GM21528 (cell line): ENCODE results near the gene C16orf89.
A peak's percentile ranks its signal among the peaks of the same experiment; 100 is the strongest.
"Not testable (repeated sequence)": the region's sequence is repeated elsewhere in the genome, so short reads cannot be mapped to it uniquely, and the experiment has no call there.

Experiments used
- ATAC-seq: cut with Tn5 transposase; IDR thresholded peaks from one replicate; pipeline ENCODE4 v1.9.1; 2021; ENCODE audit warnings: mild to moderate bottlenecking, moderate library complexity; ENCODE audit not compliant: unreplicated experiment, low FRiP score

Gene C16orf89

DNA sequence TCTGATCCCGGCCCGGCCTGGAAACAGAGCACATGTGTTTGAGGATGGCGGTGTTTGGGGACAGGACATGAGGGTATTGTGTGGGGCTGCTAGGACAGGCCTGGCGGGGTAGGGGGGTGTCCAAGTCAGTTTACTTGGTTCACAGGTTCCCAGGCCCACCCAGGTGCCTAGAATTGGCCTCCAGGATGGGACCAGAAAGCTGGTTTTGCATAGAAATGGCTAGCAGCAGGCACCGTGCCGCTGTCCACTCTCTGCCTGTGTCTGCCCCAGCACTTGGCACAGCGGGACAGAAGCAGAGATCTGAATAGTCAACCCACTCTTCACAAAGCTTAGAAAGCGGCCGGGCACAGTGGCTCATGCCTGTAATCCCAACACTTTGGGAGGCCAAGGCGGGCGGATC, 20.0 kb upstream of the C16orf89 start:
- not testable (repeated sequence) for ATAC-seq

DNA sequence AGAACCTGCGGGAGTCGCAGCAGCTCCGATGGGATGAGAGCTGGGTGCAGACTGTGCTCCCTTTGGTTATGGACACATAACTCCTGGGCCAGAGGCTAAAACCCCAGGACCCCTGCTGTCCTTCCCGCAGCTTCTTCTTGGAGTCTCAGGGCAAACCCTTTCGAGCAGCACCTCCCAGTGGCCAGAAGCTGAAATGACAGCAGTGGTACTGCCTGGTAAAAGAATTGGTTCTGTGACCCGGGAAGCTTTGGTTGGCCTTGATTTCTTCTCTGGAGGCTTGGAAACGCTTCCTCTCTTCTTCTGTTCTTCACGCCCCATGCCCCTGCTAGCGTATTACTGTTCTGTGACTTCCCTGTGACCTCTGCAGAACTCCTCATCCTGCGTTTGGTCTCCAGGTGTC, 19.0 kb upstream of the C16orf89 start:
- ATAC-seq = not testable (repeated sequence)

DNA sequence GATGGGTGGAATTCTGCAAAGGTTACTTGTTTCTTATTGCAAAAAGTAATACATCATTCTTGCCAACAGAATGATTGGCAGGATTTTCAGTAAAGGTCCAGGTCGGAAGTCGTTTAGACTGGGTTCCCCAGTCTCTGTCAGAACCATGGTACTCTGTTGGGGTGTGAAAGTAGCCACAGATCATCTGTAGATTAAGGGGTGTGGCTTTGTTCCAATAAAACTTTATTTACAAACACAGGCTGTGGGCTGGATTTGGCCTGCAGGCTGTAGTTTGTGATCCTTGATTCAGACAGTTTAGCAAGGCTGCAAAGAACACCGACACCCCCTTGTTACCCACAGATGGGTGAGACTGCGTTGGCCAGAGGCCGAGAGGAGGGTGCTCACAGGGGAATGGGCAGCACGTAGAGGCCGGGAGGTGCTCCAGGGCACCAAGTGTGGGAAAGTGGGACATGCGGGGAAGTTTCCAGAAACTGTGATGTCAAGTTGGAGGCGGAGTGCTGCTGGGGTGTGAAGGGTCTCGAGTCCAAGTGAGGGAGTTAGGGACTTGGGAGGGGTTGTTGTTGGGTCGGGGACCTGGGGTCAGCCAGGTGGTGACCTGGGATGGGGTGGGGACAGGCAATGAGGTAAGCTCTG, 18.5 kb upstream of the C16orf89 start:
- ATAC-seq = not testable (repeated sequence)

DNA sequence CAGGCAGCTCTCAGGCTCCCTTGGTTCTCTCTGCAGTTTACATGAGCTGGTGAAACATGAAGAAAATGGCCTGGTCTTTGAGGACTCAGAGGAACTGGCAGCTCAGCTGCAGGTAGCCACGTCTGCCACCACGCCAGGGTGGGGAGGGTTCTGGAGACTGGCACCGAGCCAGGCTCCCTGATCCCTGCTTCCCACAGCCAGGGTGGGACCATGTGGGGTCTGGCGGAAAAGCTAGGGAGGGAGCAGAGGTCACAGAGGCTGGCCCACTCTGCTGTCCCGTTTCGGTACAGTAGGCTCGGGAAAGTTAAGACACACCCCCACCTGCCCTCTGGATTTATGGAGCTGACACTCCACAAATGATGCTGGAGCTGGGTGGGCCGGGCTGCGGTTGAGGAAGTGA, 17.9 kb upstream of the C16orf89 start:
- ATAC-seq = not testable (repeated sequence)

DNA sequence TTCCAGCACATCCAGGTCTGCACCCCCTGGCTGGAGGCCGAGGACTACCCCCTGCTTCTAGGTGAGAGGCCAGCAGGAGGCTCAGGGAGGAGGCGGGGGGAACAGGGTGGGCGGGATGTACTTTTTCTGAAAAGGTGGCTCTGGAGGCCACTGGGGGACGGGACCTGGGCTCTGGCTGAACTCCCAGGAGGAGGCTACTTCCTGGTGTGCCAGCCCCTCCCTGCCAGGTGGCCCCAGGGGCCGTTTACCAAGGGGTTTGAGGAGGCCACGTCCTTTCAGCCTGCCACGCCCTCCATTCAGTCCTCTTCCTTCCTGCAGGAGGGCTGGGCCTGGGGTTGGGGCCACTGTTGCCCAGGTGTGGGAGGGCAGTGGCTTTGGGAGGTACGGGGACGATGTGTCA, 15.2 kb upstream of the C16orf89 start:
- ATAC-seq = not testable (repeated sequence)

DNA sequence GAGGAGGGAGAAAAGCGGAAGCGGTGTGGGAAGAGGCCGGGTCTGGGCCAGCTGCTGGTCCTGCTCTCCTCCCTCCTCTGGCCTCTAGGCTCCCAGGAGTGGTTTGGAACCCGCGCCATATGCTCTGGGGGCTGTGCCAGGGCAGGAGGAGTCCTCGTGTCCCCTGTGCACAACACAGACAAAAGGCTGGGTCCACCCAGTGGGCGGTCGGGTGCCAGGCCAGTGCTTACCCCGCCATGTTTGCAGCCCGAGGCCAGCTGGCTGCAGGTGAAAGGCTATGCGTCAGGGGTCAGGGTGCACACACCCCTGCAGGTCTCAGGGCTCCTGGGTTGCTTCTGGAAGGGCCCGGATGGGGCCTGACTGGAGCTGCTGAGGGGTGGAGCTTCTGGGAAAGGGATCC, 14.7 kb upstream of the C16orf89 start:
- not testable (repeated sequence) for ATAC-seq

DNA sequence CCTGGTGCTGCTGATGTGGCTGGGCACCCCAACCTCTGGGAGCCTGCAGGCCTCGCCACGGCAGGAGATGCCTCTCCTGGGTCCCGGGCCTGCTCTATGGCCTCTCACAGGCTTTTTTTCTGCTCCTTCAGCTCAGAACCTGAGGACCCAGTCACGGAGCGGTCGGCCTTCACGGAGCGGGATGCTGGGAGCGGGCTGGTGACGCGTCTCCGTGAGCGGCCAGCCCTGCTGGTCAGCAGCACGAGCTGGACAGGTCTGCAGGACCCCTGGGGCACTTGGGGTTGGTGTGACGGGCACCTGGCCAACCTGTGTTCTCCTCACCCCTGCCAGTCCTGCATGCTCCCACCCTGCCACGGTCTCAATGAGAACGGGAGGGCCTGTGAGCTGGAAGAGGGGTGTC, 12.9 kb upstream of the C16orf89 start:
- no peak for ATAC-seq

DNA sequence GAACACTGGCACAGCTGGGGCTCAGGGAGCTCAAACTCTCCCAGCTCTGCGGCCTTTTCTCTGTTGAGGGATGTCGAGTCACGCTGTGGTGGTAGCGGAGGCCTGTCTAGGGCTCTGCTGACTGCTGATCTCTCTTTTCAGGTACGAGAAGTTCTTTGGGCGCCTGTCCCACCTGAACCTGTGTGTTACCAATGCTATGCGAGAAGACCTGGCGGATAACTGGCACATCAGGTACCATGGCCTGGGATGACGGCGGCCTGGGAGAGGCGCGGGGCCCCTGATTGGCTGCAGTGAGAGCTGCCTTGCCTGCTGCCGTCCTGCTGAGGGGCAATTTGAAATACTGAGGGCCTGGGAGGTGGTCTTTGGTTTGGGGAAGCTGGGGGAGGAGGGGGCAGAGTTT, 11.5 kb upstream of the C16orf89 start:
- no peak for ATAC-seq

DNA sequence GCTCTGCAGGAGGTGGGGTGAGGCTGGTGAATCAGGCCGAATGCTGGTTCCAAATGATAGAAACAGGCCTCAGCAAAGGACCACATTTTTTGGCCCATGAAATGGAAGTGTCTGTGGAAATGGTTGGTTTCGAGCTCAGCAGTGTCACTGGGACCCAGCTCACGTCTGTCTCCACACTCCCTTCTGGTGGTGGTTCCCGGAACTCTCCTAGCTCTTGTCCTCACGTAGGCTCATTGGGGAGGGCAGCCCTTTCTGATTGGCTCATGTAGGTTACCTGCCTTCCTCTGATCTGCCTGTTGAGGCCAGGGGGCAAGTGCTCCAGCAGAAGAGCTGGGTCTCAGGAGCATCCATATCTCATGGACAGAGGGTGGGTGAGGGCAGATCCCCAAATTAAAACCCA, 9.9 kb upstream of the C16orf89 start:
- ATAC-seq = no peak

DNA sequence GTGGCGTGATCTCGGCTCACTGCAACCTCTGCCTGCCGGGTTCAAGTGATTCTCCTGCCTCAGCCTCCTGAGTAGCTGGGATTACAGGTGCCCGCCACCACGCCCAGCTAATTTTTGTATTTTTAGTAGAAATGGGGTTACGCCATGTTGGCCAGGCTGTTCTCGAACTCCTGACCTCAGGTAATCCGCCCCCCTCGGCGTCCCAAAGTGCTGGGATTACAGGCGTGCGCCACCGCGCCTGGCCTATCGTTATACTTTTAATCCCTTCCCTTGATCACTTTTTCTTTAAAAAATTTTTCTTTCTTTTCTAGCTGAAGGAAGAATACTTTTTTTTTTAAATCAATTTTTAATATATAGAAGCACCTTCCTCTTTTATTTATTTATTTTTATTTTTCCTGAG, 8.0 kb upstream of the C16orf89 start:
- ATAC-seq = not testable (repeated sequence)

DNA sequence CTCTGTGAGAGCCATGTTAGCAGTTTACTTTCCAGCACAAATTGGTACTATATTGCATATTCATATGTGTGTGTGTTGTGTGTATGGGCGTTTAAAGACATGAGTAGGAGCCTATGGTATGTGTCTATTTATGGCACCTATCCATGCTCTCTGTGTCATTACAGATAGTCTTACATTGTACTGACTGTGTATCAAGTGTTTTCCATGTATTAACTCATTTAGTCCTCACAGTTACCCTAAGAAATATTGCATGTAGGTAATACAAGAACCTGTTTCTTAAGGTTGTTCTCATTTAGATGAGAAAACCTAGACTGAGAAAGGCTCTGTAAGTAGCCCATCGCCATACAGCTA, 7.5 kb upstream of the C16orf89 start:
- ATAC-seq = no peak

DNA sequence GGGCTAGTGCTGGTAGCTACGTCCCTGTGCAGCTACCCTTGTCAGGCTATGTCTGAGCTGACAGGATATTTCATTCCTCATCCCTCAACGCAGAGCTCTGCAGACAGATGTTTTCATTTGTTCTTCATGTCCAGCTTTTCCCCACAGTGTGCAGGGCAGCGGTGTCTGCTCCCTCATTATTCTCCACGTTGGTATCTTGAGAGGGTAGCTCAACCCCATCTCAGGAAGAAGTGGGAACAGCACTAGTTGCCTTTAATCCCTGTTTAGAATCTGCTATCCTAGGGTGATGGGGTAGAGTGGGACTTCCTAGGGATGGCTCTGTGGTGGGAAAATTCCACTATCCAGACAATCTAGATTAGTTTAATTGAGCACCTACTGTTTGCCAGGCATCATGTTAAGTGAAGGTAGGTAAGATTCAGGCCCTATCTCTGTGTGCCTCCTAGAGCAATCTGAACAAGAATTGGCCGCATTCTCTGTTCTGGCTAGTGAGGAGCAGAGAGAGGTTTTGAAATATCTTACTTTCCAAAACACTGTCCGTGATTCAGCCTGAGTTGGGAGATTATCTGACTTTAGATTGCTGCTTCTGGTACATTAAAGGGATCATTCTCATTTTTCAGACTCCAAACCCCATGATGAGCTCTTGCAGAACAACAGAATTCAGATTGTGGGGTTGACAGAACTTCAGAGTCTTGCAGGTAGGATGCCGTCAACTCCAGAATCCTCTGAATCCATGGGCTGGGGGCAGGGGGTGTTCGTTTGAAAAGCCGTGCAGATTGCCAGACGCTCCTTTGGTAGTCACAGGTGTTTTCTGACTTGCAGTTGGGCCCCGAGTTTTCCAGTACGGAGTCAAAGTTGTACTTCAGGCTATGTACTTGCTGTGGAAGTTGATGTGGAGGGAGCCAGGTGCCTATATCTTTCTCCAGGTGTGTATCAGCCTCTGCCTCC, 6.8 kb upstream of the C16orf89 start:
- peak; percentile 4 for ATAC-seq

DNA sequence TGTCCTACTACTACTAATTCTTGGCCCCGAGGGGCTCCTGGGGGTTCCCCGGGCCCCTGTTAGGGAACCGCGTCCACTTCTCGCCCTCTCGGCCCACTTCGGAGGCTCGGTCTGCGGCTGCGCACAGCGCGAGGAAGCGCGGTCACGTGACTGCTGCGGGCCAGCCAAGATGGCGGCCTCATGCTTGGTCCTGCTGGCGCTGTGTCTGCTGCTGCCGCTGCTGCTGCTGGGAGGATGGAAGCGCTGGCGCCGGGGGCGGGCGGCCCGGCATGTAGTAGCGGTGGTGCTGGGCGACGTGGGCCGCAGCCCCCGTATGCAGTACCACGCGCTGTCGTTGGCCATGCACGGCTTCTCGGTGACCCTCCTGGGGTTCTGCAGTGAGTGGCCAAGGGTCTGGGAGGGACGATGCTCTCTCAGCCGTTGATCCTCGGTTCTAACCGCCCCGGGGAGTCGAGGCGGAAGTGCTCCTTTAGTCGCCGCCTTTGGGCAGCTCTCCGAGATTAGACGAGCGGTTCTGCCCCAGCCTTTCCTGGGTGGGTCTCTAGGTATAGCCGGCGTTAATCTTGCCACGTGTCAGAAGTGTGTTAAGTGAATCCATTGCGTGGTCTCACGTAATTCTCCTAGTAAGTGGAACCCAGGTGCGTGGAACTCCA, 6.1 kb upstream of the C16orf89 start, which contains the start of gene ALG1:
Gene ALG1, plus strand, starts transcription at position 163 of the 653 bp plus-strand sequence. Its CDS starts 7 bp downstream, at position 170.
- ATAC-seq = peak; percentile 88

DNA sequence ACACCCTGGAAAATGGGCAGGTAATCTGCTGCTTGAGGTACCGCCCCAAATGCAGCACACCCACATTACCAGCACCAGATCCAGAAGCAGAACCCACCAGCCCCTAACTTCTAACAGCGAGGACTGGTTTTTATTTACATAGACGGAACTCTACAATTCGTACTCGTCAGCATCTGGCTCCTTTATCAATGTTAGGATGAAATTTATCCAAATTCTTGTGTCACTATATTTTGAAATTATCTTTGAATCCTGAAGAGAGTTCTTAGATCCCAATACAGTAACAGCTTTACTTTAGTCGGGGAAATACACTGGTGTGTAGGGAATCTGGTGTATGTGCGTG, 5.6 kb upstream of the C16orf89 start:
- no peak for ATAC-seq

DNA sequence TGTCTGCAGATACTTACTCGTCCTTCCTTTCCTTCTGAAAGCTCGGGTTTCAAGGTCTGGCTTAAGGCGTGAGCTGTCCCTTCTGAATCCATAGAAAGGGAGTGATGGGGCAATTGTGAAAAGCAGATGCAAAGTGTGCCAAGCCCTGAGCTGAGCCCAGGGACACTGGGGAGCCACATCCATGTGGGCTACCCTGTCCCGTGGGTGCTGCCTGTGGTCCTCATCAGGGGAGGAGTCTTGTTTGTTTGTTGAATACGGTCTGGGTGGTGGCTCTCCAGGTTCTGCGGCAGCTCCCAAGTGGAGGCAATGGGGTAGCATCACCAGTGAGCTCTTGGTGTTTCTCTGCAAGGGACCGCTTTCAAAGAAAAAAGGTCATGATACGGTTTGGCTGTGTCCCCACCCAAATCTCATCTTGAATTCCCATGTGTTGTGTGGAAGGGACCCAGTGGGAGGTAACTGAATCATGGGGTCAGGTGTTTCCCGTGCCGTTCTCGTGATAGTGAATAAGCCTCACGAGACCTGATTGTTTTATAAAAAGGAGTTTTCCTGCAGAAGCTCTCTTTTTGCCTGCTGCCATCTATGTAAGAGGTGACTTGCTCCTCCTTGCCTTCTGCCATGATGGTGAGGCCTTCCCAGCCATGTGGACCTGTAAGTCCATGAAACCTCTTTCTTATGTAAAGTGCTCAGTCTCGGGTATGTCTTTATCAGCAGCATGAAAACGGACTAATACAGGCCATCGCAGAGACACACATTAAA, 4.9 kb upstream of the C16orf89 start:
- no peak for ATAC-seq

DNA sequence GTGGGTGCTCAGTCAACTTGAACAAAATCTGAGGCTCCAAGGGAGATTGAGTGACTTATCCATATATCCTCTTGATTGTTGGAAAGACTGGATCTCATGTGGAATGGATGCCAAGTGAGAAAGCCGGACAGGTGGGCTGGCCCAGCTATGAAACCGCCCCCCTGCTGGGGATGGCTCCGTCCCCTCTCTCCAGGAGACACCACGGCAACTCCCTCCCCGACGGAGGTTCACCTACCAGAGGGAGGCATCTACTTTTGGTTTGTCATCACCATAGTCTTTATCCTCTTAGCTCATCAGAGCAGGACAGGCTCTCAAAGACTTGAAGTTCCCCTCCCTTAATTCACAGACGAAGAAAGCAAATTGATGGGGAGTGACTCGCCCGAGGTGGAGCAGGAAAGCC, 4.1 kb upstream of the C16orf89 start:
- no peak for ATAC-seq

DNA sequence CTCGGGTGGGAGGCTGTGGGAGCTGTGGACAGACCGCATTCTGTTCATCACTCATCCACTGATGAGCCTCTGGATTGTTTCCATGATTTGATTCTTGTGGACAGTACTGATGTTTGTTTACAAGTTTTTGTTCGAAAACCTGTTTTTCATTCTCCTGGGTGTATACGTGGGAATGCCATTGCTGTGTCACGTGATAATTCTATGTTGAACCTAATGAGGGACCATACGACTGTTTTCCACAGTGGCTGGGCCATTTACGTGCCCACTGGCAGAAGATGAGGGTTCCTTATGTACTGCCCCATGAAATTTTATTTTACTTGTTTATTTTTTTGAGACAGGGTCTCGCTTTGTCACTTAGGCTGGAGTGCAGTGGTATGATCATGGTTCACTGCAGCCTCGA, 3.3 kb upstream of the C16orf89 start:
- ATAC-seq = no peak

DNA sequence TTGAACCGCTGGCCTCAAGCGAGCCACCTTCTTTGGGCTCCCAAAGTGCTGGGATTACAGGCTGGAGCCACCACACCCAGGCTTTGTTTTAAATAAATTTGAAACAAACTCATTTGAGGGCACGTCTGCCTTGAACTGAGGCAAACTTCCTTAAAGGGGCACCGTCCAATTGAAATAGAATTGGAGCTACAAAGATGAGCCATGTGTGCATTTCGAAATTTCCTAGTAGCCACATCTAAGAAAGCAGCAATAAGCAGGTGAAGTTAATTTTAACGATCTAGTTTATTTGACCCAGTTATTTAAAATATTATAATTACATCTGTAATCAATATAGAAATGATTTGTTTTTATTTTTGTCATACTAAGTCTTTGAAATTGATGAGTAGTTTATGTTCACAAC, 755 bp upstream of the C16orf89 start:
- ATAC-seq = no peak

DNA sequence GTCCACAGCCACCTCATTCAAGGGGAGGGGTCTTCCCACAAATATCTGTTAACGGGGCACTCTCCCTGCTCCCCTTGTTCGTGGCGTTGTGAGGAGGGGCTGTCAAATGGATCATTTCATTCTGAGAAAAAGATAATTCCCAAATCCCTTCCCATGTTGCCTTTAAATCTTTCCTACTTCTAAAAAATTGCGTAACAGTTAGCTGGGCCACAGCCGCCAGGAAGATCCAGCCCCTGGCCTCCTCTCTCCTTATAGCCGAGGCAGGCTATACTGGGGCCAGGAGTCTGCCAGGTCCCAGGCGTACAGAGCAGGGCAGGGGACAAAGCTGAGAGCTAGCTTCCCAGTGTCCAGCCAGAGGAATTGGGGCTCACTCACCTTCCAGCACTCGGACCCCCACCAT, 430 bp downstream of the C16orf89 start:
- no peak for ATAC-seq

DNA sequence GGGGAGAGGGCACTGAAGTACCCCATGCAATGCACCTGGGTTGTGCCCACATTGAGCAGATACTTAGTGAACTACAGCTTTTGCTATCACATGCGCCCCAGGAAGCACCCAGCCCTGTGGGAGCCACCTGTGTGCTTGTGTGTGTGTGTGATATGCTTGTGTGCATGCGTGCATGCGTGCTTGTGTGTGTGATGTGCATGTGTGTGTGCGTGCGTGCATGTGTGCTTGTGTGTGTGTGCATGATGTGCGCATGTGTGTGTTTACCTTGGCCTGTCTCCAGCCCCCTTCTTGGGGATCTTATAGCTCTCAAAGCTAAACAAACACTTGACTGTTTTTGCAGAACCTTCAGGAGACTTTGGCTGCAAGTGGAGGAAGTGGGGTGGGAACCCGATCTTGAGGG, 841 bp downstream of the C16orf89 start:
- no peak for ATAC-seq
